NOMO-1 treated with DMSO at 0.1 percent for 48 hours (cell line): ENCODE data around the gene ANHX.
"Not testable (repeated sequence)": the region's sequence is repeated elsewhere in the genome, so short reads cannot be mapped to it uniquely, and the experiment has no call there.

ENCODE experiments used
- DNase-seq: peaks from one replicate; lab custom pipeline; 2025; ENCODE audit not compliant: unreplicated experiment; lab: John Stamatoyannopoulos, UW

Gene ANHX

GRCh38 chr12:133235401-133236112, at the start of gene ANHX:
Gene ANHX (minus strand): TSS chr12:133235877. CDS start chr12:133234356, 1,521 bp downstream.
- no peak for DNase-seq

- DNase-seq = not testable (repeated sequence)
These were observed 29.0 kb upstream of the ANHX start for GRCh38 chr12:133264668-133265067.

GRCh38 chr12:133264173-133264572, 28.5 kb upstream of the ANHX start:
- DNase-seq = no peak

GRCh38 chr12:133256321-133256720, 20.6 kb upstream of the ANHX start:
- no peak for DNase-seq

GRCh38 chr12:133255833-133256232, 20.2 kb upstream of the ANHX start:
- not testable (repeated sequence) for DNase-seq

GRCh38 chr12:133251732-133252131, 16.1 kb upstream of the ANHX start:
- no peak for DNase-seq

GRCh38 chr12:133236556-133236955, 879 bp upstream of the ANHX start:
- no peak for DNase-seq

GRCh38 chr12:133236144-133236543, 467 bp upstream of the ANHX start:
- DNase-seq = no peak

- no peak for DNase-seq
These were observed 706 bp downstream of the ANHX start for GRCh38 chr12:133234971-133235370.

GRCh38 chr12:133233993-133234564, 1.6 kb downstream of the ANHX start:
- DNase-seq = no peak

- no peak for DNase-seq
These were observed 2.7 kb downstream of the ANHX start for GRCh38 chr12:133233006-133233405.

GRCh38 chr12:133231001-133231400, 4.7 kb downstream of the ANHX start:
- DNase-seq = no peak

GRCh38 chr12:133227281-133227852, 8.3 kb downstream of the ANHX start:
- DNase-seq = no peak

GRCh38 chr12:133226690-133227089, 9.0 kb downstream of the ANHX start:
- no peak for DNase-seq

- DNase-seq = no peak
These were observed 10.2 kb downstream of the ANHX start for GRCh38 chr12:133225527-133225926.

- no peak for DNase-seq
These were observed 13.5 kb downstream of the ANHX start for GRCh38 chr12:133222211-133222610.

- no peak for DNase-seq
These were observed 14.4 kb downstream of the ANHX start for GRCh38 chr12:133221241-133221640.

GRCh38 chr12:133220521-133220920, 15.2 kb downstream of the ANHX start:
- no peak for DNase-seq

- no peak for DNase-seq
These were observed 18.5 kb downstream of the ANHX start for GRCh38 chr12:133217219-133217618.

- no peak for DNase-seq
These were observed 20.0 kb downstream of the ANHX start for GRCh38 chr12:133215724-133216123.

- no peak for DNase-seq
These were observed 29.3 kb downstream of the ANHX start for GRCh38 chr12:133206390-133206789.

- no peak for DNase-seq
These were observed 31.4 kb downstream of the ANHX start for GRCh38 chr12:133204264-133204603.
